Measurements from ENCODE around the gene FGFR3. TPM values are rescaled to one million over a fixed set of nuclear protein-coding genes. Genes with fewer than 3 reads are reported as not detected.

FGFR3 gene
- total RNA-seq, 4 donors from 2014 or later: 0.78 to 5.1 (median 1.6) TPM

DNA sequence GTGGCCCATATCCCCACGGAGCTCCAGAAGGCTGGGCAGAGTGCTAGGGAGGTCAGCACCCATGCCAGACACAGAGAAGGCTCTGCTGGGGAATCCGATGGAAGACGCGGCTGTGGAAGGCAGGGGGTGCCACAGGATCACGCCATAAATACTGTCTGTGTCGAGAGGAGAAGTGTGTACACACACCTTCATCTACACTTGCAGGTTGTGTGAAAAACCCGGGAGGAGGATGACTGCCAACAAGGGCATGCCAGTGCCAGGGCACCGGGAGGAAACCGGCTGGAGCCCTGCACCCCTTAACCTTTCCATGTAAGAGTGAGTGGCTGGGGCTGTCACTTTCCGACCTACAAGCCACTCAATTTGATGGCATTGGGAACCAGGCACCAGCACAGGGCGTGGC, 31.7 kb downstream of the FGFR3 start:
- TF ChIP-seq, protein P1, sequence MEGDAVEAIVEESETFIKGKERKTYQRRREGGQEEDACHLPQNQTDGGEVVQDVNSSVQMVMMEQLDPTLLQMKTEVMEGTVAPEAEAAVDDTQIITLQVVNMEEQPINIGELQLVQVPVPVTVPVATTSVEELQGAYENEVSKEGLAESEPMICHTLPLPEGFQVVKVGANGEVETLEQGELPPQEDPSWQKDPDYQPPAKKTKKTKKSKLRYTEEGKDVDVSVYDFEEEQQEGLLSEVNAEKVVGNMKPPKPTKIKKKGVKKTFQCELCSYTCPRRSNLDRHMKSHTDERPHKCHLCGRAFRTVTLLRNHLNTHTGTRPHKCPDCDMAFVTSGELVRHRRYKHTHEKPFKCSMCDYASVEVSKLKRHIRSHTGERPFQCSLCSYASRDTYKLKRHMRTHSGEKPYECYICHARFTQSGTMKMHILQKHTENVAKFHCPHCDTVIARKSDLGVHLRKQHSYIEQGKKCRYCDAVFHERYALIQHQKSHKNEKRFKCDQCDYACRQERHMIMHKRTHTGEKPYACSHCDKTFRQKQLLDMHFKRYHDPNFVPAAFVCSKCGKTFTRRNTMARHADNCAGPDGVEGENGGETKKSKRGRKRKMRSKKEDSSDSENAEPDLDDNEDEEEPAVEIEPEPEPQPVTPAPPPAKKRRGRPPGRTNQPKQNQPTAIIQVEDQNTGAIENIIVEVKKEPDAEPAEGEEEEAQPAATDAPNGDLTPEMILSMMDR (IDR thresholded peaks at IDR 0.05): no peak
- TF ChIP-seq POLR2A (IDR thresholded peaks at IDR 0.05): no peak
- intact Hi-C loops (cut with DNase I): no loop called here
- H3K4me3 ChIP-seq (replicated peaks in 1 of 3): no peak overlapping the region
- H3K27ac ChIP-seq: no peak overlapping the region
- H3K4me1 ChIP-seq: peaks cover 0 to under 1% of the 10 kb centered on the region in 2 donors
- no peaks in the 10 kb centered on the region for H3K9me3 ChIP-seq
- H3K36me3 ChIP-seq: peaks cover 39 to 50% of the 10 kb centered on the region in 2 donors
- WGBS, 2 donors: 85 to 90% methylated on average over 7 to 11 of the region's 11 CpGs
- H3K27me3 ChIP-seq: no peaks in the 10 kb centered on the region
- DNase-seq: no peak

DNA sequence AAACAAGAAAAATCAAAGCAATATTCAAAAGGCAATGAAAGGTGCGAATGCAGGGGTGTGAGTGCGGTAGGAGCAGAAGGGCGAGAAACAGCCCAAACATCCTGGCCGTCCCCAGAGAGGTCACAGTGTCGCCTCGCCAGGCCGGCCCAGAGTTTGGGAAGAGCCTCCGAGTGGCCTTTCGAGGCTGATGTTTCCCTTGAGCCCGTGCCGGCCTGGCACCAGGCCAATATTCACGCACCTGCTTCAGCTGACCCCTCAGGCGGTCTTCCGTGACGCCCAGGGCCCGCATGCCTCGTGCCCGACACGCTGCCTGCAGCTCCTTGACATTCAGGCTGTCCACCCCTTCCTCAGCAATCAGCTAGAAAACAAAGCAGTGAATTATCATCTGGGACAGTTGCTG, 32.2 kb downstream of the FGFR3 start:
- Histone ChIP-seq H3K27ac (no peak overlapping the region), H3K4me3 (replicated peaks in 1 of 3) (no peak overlapping the region), H3K36me3 (peaks cover 41 to 46% of the 10 kb centered on the region in 2 donors), H3K9me3 (no peaks in the 10 kb centered on the region), H3K4me1 (peaks cover 0 to 6% of the 10 kb centered on the region in 2 donors), H3K27me3 (no peaks in the 10 kb centered on the region)
- WGBS, 2 donors: 74 to 77% methylated on average over 19 of the region's 19 CpGs
- no peak for DNase-seq
- TF ChIP-seq POLR2A (IDR thresholded peaks at IDR 0.05): no peak
- TF ChIP-seq, protein P1 (IDR thresholded peaks at IDR 0.05): no peak
- intact Hi-C loops (cut with DNase I): no loop called here

DNA sequence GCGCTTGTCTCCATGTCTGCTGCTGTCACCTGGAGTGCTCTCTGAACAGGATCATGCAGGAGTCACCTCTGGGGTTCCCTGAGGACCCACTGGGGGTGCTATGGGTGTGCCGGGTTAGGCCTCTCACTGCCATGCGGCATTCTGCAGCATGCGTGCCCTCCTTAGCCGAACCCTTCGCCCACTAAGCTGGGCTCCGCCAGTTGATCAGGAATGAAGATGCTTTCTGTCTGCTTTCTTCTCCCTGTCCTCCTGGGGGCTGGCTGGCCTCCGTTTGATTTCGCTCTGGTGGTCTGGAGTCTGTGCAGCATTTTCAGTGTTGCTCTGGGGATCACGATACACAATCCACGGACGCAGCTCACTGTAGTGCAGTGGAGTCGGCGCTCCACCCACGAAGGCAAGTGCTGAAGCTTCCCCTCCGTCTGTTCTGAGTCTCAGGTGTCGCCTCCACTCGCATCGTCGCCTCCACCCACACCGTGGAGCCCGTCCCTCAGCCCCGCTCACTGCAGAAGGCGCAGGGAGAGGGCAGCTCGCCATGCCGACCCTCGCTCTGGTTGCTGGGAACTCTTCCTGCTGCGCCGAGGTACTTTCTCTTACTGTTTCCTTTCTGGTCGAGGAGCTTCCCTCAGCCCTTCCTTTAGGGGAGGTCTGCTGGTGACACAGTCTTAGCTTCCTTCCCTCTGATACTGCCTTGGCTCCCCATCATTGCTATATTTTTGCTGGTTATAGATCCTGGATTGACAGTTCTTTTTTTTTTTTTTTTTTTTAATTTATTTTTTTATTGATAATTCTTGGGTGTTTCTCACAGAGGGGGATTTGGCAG, 33.6 kb downstream of the FGFR3 start:
- H3K27me3 ChIP-seq: no peaks in the 10 kb centered on the region
- TF ChIP-seq POLR2A (IDR thresholded peaks at IDR 0.05): no peak
- TF ChIP-seq, protein P1 (IDR thresholded peaks at IDR 0.05): no peak
- peaks cover 42 to 47% of the 10 kb centered on the region in 2 donors for H3K36me3 ChIP-seq
- H3K9me3 ChIP-seq: no peaks in the 10 kb centered on the region
- peaks cover 0 to 6% of the 10 kb centered on the region in 2 donors for H3K4me1 ChIP-seq
- intact Hi-C loops (cut with DNase I): no loop called here
- no peak overlapping the region for H3K27ac ChIP-seq
- WGBS, 2 donors: 92% methylated on average over 30 of the region's 30 CpGs
- no peak for DNase-seq
- no peak overlapping the region for H3K4me3 ChIP-seq (replicated peaks in 1 of 3)

DNA sequence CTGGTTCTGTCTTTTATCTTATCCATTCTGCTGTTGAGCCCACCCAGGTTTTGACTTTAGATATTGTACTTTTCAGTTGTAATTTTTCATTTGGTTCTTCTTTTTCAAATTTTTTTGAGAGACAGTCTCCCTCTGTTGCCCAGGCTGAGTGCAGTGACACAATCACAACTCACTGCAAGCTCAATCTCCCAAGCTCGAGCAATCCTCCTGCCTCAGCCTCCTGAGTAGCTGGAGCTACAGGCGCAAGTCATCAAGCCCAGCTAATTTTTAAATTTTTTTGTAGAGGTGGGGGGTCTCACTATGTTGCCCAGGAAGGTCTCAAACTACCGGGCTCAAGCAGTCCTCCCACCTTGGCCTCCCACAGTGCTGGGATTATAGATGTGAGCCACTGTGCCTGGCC, 37.1 kb downstream of the FGFR3 start:
- TF ChIP-seq, protein P1 (IDR thresholded peaks at IDR 0.05): no peak
- TF ChIP-seq POLR2A (IDR thresholded peaks at IDR 0.05): no peak
- no peak overlapping the region for H3K4me3 ChIP-seq (replicated peaks in 1 of 3)
- WGBS, 2 donors: 98 to 99% methylated on average over 3 of the region's 3 CpGs
- H3K27me3 ChIP-seq: no peaks in the 10 kb centered on the region
- H3K27ac ChIP-seq: no peak overlapping the region
- no peak for DNase-seq
- intact Hi-C loops (cut with DNase I): no loop called here
- no peaks in the 10 kb centered on the region for H3K9me3 ChIP-seq
- peaks cover 21% of the 10 kb centered on the region in 2 donors for H3K4me1 ChIP-seq
- H3K36me3 ChIP-seq: peaks cover 23% of the 10 kb centered on the region in 2 donors

DNA sequence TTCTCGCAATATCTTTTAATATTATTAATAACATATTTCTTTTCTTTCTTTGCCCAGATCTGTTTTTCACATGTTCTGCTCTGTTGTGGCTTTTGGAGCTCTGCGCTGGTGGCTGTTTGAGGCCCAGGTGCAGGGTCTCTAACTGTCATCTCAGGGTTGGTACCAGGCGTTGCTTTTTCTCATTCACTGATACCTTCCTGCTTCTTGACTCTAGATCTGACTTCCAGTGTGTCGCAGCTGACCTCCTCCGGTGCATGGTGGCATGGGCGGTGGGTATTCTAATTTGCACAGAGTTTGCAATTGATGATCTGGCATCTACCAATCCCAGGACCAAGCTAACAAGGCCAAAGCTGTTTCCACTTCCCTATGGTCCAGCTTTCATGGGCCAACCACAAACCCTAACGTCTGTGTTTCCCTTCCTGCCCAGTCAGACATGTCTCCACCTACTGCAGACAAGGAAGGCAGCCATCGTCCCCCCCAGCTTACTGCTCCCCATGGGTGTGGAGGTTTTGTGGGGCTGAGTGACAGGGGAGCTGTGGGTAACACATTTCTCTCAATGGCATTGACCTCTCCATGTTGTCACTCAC, 37.6 kb downstream of the FGFR3 start:
- H3K27me3 ChIP-seq: no peaks in the 10 kb centered on the region
- H3K9me3 ChIP-seq: no peaks in the 10 kb centered on the region
- H3K36me3 ChIP-seq: peaks cover 20% of the 10 kb centered on the region in 2 donors
- TF ChIP-seq, protein P1 (IDR thresholded peaks at IDR 0.05): no peak
- no peak for TF ChIP-seq POLR2A (IDR thresholded peaks at IDR 0.05)
- intact Hi-C loops (cut with DNase I): no loop called here
- H3K4me3 ChIP-seq (replicated peaks in 1 of 3): no peak overlapping the region
- peaks cover 26% of the 10 kb centered on the region in 2 donors for H3K4me1 ChIP-seq
- 91 to 93% methylated on average over 8 of the region's 8 CpGs for WGBS, 2 donors
- DNase-seq: no peak
- no peak overlapping the region for H3K27ac ChIP-seq

Measured in thyroid gland (tissue), 4 donors.